OCI-LY1 (cell line): ENCODE data around the gene CLEC3A.

ENCODE experiments used
- EZH2 ChIP-seq: fragments of 200-600 bp; sonication (generic), shearing (Covaris generic); IDR thresholded peaks from 2 replicates; pipeline ENCODE4 v1.8.0; 2017; ENCODE audit warnings: borderline replicate concordance, mixed run types, mild to moderate bottlenecking, antibody characterized with exemption, low read length, moderate library complexity, mixed read lengths
- TF ChIP-seq, protein P1 (sequence below): fragments of 200-600 bp; sonication (generic), shearing (Covaris generic); IDR thresholded peaks from 2 replicates; pipeline ENCODE4 v1.5.1; 2017; ENCODE audit warnings: mild to moderate bottlenecking, antibody characterized with exemption, low read length, moderate library complexity, mixed read lengths

GRCh38 chr16:78069913-78070312, 47.6 kb downstream of the CLEC3A start:
- TF ChIP-seq, protein P1, sequence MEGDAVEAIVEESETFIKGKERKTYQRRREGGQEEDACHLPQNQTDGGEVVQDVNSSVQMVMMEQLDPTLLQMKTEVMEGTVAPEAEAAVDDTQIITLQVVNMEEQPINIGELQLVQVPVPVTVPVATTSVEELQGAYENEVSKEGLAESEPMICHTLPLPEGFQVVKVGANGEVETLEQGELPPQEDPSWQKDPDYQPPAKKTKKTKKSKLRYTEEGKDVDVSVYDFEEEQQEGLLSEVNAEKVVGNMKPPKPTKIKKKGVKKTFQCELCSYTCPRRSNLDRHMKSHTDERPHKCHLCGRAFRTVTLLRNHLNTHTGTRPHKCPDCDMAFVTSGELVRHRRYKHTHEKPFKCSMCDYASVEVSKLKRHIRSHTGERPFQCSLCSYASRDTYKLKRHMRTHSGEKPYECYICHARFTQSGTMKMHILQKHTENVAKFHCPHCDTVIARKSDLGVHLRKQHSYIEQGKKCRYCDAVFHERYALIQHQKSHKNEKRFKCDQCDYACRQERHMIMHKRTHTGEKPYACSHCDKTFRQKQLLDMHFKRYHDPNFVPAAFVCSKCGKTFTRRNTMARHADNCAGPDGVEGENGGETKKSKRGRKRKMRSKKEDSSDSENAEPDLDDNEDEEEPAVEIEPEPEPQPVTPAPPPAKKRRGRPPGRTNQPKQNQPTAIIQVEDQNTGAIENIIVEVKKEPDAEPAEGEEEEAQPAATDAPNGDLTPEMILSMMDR = no peak
- TF ChIP-seq EZH2 = no peak
